Daoy (cell line): Measurements from ENCODE around the gene PKMYT1. TPM values are rescaled to one million over a fixed set of nuclear protein-coding genes. Genes with fewer than 3 reads are reported as not detected.

Source experiments
- DNase-seq: peaks from one replicate; pipeline ENCODE4 v3.0.0-alpha.2; 2015; ENCODE audit warnings: low read depth
- total RNA-seq: library from RNA; depleted of rRNA; stranded (reverse); fragments of >200 nt; shearing (Covaris generic); gene quantifications from 2 replicates; pipeline ENCODE4 v1.2.3, GENCODE V29; 2014

PKMYT1 gene
- total RNA-seq, 1 experiment from 2014 or later: 48.6 TPM

DNA sequence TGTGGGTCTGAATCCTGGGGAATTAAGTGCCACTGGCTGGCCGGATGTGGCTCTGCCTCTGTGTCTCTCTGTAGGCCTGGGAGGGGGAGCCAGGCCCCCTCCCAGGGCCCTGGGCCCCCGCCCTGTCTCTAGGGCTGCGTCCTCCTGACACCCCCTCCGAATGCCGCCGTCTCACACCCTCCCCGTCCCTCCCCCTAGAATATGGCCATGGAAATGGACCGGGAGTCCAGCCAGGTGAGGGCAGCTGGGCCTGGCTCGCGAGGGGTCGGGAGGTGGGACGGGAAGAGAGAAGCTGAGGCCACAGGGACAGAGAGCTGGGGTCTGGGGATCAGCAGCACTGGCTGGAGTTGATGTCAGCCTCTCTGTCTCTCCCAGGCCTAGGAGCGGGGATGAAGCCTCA, 16.1 kb upstream of the PKMYT1 start:
- DNase-seq: no peak

DNA sequence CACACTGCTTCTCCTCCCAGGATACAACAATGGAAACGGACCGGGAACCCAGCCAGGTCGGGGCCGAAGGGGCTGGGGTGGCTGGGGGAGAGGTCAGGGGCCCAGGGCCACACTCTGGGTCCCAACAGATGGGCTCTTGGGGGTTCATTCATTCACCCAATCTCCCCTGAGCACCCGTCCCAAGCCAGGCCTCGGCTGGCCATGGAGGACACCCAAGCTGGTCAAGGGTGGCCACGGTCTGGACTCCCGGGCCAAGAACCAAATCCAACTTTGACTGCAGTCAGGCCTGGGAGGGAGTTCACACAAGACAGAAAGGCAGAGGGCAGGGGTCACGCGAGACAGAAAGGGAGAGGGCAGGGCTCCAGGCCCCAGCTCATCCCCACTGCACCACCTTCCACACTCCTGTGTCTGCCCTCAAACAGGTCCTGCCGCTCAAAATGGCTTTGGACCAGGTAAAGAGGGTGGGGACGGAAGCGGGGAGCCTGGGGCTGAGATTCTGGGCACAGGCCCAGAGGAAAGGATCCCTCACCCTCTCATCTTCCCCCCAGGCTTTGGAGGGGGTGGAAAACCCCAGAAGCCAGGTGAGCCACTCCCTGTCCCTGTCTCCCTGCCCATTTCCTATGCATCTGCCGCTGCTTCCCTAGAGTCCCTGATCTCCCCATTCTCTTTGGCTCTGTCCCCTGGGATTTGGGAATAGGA, 12.3 kb upstream of the PKMYT1 start:
- DNase-seq: no peak

DNA sequence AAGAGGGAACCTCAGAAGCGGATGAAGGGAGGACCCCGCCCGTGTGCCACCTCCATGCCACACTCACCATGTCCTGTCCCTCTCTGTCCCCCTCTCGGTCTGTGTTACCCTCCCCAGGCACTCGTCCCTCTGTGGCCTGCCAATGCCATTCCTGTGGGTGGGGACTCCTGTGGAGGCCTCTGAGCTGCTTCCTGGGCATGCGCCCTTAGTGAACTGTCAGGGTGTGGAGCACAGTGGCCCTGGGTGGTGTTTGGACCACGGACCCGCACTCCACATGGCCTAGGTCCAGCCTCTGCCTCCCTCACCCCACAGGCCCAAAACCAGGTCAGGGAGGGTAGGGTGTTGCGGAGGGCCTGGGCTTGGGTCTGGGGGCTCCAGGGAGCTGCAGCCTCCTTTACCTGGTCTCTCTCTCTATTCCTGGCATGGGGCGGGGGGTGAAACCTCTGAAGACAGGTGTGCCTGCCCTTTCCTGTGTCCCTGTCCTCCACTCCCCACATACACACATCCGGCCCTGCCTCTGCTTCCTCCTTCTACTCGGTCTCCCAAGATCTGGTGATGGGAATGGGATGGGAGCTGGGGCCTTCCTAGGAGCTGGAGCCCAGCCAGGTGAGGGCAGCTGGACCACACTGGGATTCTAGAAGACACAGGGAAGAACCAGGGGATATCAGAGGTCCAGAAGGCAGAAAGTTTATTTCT, 11.5 kb upstream of the PKMYT1 start:
- DNase-seq: no peak

DNA sequence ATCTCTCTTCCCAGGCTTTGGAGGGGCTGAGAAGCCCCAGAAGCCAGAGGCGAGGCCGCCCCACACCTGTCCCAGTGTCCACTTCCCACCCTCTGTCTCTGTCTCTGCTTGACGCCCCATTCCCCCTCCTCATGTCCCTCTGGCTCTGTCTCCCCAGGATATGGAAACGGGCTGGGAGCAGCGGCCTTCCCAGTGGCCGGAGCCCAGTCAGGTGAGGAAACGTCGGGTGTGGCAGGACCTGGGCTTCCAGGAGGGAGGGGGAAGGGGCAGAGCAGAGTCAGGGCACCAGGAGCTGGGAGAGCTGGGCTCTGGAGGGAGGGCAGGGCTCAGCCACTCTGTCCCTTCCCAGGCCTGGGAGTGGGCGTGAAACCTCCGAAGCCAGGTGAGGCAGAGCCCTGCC, 10.6 kb upstream of the PKMYT1 start:
- DNase-seq: no peak

DNA sequence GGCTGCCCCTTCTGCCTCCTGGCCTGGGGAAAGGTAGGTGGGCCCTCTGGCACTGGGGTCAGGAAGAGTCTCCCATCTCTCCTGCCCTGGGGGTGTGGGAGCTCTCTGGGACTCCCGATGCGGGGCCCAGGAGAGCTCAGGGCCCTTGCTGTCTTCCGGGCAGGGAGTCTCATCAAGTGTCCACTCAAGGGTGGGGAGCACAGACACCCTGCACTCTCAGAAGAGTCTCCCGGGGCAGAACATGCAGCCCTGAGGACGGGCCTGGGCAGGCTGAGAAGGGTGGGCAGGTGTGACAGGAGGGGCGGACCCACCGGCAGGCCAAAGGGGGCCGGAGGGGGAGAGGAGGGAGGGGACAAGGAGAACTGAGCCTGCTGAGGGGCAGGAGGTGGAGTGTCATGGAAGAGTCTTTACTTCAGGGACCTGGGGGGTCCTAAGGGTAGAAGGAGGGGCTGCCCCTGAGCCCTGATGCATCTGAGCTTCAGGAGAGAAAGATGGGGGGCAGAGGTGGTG, 8.4 kb upstream of the PKMYT1 start:
- DNase-seq: no peak

DNA sequence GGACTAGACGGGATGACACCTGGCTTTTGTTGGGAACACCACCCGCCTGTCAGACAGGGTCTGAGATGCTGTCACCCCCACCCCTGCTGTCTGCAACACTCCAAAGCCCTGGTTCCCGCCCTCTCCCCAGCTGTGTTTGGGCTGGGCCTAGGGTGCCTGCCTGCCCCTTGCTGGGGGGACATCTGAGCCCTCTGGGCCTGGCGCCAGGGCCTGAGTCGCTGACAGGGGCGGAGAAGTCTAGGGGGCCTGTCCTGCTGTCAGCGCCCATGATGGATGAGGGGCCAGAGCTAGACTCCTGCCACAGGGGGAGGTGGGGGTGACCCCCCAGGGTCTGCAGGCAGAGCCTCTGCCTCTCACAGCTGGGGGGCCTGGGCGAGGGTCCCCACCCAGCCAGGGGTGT, 7.6 kb upstream of the PKMYT1 start:
- DNase-seq: no peak

DNA sequence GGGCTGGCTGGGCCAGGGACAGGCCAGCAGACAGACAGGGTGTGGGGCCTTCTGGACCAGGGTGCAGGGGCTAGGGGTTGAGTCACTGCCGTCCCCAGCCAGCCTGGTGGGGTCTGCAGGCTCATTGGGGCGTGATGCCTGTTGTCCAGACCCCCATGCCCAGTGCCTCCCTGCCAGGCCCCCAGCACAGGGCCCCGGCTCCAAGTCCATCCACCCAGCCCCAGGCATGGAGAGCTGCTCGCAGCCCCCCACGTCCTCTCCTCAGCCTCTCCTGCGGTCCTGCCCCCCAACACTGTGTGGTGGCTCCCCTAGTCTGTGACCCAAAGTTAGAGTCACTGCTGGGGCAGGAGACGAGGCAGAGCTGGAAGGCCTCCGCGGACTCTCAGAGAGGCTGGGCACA, 7.0 kb upstream of the PKMYT1 start:
- no peak for DNase-seq

DNA sequence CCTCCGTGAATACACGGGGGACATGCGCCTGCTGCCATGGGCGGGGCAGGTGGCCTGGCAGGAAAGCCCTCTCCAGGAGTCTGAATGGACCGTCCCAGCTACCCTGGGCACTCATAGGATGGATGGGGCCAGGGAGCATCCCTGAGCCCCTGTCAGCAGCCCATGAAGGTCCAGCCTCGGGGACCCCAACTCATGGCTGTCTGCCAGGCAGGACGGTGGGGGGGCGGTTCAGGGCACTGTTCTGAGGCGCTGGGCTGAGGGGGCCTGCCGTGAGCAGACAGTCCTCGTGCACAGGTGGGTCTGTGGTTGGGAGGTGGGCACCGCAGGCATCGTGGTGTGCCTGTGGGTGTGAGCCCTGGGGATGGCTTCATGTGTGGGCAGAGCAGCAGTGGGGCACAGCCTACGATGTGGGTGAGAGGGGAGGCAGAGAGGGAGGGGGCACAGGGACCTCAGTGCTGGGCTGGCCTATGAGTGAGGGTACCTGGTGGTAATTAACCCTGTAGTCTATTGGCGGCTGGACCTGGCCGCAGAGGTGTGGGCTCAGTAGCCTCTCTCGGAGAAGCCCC, 6.5 kb upstream of the PKMYT1 start:
- DNase-seq: no peak

DNA sequence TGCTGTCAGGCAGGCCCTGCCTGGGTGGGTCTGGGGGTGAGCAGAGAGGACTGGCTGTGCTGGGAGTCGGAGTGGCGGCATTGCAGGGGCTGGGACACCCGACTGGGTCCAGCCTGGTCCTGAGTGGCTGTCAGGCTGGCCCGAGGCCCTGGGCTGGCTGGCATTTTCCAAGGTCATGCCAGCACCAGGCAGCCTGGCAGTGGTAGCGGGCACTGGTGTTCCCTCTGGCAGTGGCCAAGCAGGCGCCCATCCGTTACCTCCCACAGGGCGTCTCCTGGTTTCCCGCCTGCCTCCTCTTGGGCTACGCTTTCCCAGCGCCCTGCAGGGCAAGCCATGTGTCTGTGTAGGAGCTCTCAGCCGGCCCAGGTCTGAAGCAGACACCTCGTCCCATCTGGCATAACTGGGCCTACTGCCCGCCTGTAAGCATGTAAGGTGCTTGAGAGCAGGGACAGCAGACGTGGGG, 5.7 kb upstream of the PKMYT1 start:
- no peak for DNase-seq

DNA sequence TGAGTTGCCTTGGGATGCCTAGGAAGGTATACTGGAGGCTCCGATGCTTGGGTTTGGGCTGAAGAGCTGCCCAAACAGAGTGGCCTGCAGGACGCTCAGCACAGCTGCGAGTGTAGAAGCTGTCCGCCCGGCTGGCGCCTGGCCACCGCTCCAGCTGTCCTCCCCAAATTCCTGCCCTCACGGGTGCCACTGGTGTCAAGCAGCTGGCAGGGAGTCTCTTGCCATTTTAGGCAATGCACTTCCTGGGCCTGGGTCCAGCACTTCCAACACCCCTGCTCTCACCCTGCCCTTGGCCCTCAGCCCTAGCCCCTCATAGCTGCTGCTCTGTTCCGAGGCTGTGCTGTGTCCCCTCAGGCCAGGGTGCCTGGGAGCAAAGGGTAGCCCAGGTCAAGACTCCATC, 5.2 kb upstream of the PKMYT1 start:
- DNase-seq: no peak

DNA sequence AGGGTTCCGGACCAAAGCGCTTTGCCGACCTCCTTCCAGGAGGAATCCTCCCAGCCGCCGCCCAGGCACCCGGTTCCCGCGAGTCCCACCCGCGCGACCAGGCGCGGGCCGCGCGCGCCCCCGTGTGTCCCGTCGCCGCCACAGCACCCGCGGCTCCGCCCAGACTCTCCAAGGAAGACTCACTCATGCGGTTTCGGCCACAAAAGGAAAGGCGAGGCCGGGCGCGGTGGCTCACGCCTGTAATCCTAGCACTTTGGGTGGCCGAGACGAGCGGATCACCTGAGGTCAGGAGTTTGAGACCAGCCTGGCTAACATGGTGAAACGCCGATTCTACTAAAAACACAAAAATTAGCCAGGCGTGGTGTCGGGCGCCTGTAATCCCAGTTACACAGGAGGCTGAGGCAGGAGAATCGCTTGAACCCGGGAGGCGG, 3.5 kb upstream of the PKMYT1 start:
- DNase-seq: peak; percentile 88

DNA sequence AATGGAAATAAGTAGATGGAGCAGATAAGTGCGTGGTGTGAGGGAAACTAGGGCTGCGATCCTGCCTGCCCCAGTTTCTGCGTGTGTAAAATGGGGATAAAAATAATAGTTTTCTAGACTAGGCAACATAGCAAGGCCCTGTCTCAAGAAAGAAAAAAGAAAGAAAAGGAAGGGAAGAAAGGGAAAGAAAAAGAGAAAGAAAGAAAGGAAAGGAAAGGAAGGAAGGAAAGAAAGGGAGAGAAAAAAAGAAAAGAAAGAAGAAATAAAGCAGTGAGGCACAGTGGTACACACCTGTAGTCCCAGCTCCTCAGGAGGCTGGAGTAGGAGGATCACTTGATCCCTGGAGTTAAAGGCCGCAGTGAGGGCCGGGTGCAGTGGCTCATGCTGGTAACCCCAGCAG, 2.2 kb upstream of the PKMYT1 start:
- no peak for DNase-seq

DNA sequence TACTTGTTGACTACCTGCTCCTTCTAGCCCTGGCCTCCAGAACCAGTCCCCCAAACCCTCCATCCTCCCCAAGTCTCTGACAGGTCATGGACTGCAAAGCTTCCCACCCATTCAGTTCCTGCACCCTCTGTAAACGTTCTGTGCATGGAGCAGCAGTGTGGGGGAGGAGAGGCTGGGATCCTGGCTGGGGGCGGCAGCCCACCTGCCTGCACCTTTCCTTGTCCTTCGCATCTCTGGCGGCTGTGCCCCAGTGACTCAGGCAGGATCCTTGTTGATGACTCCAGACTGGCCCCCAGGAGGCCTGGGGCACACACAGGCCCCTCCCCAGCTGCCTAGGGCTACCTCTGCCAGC, 1.6 kb upstream of the PKMYT1 start:
- no peak for DNase-seq

DNA sequence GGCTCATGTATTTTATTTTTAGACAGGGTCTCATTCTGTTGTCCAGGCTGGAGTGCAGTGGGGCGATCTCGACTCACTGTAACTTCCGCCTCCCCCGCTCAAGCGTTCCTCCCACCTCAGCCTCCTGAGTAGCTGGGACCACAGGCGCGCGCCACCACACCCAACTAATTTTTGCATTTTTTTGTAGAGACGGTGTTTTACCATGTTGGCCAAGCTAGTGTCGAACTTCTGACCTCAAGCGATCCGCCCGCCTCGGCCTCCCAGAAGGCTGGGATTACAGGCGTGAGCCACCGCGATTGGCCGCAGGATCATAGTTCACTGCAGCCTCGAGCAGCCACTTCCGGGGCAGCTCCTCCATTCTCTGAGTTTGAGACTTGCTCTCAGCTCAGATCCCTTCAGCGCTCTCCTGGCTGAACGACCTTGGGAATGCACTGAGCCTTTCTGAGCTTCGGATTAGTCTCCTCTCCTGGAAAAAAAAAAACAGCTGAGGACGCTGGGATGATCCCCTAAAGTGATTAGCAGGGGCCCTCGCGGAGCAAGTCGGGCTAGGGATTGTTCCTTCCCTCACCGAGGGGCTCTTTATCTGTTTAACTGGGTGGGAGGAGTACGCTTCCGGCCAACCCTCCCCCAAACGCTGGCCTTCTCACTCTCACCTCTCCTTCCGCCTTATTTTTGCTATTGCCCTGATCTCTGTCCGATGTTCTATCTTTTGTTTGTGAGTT, 1.1 kb upstream of the PKMYT1 start:
- DNase-seq: no peak

DNA sequence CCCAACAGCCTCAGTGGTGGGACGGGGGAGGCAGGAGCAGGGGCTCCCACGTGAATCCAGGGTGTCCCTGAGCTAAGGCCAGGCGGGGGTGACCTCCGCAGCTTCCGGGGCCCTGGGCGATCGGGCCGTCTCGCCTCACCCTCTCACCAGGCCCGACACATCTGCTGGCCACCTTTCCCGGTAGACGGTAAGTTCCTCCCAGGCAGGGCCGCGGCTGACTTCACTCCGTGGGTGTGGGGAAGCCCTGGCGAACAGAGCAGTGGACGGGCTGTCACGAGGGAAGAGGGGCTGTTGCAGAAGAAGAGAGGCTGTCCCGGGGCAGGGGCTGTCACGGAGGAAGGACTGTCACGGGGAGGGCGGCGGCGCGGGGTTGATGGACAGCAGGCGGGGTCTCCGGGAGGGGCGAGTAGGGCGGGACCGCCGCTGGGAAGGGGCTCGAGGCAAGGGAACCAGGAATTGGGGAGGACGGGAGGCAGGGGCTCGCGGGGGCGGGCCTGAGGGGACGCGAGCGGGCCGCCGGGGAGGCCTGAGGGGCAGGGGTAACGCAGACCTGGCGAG, 498 bp downstream of the PKMYT1 start:
- no peak for DNase-seq

DNA sequence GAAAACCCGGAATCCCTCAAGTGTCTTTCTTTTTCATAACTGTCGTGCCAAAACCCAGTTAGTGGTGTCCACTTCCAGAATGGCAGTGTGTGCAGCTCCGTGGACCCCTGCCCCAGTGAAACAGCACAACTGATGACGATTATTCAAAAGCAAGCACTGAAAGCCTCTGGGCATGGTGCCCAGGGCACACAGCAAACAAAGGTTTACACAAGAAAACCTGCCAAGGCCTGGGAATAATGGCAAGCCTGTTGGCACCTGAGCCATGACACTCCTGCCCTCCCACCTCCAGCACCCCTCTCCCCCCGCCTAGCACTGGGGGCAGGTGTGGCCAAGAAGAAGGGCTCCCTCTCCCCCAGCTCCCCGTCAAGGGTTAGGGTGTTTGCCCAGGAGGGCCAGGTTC, 2.8 kb downstream of the PKMYT1 start:
- no peak for DNase-seq

DNA sequence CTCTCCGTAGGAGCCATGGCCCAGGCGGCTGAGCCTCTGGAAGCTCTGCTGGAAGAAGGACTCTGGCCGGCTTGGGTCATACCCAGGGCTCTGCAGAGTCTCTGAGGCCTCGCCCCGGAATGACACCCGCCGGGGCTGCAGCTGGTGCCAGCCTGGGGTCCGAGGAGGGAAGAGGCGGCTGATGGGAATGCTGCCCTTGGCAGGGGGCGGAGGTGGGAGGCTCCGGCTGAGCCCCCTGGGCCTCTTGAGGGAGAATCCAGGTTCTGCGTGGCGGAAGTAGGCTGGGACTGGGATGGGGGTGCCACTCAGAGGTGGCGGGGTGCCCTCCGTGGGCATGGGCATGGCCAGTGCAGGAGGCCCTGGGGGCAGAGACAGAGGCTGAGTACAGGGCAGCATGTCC, 3.6 kb downstream of the PKMYT1 start:
- no peak for DNase-seq

DNA sequence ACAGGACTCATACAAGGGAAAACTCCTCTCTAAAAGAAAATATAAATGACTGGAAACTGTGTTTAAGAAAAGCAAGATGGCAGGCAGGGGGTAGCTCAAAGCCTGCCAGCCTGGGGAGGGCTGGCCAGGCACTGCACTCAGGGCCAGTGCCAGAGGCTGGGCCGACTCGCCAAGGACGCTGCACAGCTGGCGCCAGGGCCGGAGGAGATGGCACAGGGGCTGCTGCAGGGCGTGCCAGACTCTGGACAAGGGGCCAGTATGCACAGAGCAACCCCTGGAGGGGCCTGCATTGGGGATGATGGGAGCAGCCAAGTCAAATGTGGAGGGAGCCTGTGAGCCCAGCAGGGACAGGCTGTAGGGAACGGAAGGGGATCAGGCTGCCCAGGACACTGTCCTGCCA, 4.0 kb downstream of the PKMYT1 start:
- no peak for DNase-seq

DNA sequence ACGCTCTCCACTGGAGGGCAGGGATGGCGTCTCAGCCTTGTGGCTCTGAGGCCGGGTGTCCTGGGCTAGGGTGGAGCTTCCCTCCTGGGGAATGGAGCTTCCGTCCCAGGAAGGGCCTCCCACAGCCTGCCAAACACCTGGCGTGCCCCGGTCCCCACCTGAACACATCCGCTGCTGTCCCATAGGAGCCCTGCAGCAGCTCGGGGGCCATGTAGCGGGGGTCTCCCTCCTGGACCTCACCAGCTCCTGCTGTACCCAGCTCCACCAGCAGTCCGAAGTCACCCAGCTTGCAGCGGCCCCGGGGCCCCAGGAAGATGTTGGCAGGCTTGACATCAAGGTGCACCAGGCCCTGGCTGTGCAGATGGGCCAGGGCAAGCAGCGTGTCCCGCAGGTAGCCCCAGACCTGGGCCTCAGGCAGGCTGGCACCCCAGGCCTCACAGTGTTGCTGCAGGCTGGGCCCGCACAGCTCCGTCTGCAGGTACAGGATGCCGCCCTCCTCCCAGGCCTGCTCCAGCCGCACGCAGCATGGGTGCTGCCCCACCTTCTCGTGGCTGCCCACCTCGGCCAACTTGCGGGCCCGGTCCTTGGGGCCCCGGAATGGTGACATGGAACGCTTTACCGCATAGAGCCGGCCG, 5.0 kb downstream of the PKMYT1 start:
- no peak for DNase-seq

DNA sequence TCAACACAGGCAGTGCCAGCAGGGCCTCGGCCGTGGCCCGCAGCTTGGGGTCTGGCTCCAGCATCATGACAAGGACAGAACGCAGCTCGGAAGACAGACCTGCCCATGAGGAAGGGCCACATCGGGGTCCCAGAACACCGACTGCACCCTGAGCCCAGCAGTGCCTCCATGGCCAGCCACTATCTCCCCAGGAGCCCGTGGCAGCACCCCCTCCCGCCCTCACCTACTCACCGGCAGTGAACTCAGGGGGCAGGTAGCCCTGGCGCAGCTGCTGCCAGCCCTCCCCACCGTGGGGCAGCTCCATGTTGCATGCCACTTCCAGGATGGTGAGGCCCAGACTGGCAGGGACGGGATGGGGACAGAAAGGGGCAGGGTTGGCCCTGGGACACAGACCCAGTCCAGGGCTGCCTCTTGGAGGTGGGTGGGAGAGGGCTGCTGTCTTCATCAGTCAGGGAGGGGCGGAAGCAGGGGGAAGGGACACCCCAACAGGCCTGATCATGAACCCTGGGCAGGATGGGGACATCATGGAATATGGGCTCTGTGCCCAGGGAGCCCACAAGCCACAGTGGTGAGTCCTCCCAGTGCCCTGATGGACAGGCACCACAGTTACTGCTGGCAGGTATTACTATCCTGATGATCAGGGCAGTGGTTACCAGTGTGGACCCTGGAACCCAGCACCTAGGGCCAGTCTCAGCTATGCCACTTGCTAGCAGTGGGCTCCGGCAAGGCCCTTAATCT, 5.8 kb downstream of the PKMYT1 start:
- no peak for DNase-seq
